AG04450 (cell line): Measurements from ENCODE around the gene ARHGEF17. TPM values are rescaled to one million over a fixed set of nuclear protein-coding genes. Genes with fewer than 3 reads are reported as not detected.
A peak's percentile ranks its signal among the peaks of the same experiment; 100 is the strongest.

Experiments used
- CTCF ChIA-PET: fragments of 300-600, 350-600 bp; formaldehyde crosslinking; extraction: SDS; loops from one replicate; lab custom pipeline; 2022; ENCODE audit warnings: antibody characterized with exemption, inconsistent platforms; lab: Charles Lee
- POLR2A ChIA-PET: fragments of 350-600 bp; formaldehyde crosslinking; extraction: SDS; loops from one replicate; lab custom pipeline; 2021; ENCODE audit warnings: antibody characterized with exemption, inconsistent platforms; lab: Yijun Ruan, JAX
- DNase-seq: peaks from one replicate; pipeline ENCODE4 v3.0.0-alpha.2; 2011; ENCODE audit warnings: low read depth, low spot score
- H3K27ac ChIP-seq: one replicate; pipeline ENCODE4 v1.5.1; 2012; ENCODE audit warnings: low read depth, low read length, control low read depth
- H3K27me3 ChIP-seq: one replicate; pipeline ENCODE4 v1.6.0; 2012; ENCODE audit warnings: low read length; ENCODE audit not compliant: control insufficient read depth, insufficient read depth
- H3K4me3 ChIP-seq: 2 replicates; pipeline ENCODE4 v1.5.1; 2011; ENCODE audit warnings: mild to moderate bottlenecking, low read depth, low read length, control low read depth
- H3K9me3 ChIP-seq: 2 replicates; pipeline ENCODE4 v1.5.1; 2012; ENCODE audit warnings: low read length; ENCODE audit not compliant: control insufficient read depth, insufficient read depth
- CTCF ChIP-seq: IDR thresholded peaks from 2 replicates; pipeline ENCODE4 v1.5.1; 2011; ENCODE audit warnings: low read depth, low read length, control low read depth, inconsistent platforms
- polyA plus RNA-seq: library from polyadenylated mRNA; depleted of rRNA; stranded (reverse); fragments of >200 nt; gene quantifications from 2 replicates; pipeline ENCODE4 v1.2.3, GENCODE V29; 2011

ARHGEF17 gene
- polyA plus RNA-seq, 1 experiment, result 30.6 TPM

GRCh38 chr11:73288192-73288872 is 19.7 kb upstream of the ARHGEF17 start:
- Histone ChIP-seq H3K9me3 (no peaks in the 10 kb centered on the region), H3K27me3 (no peaks in the 10 kb centered on the region), H3K27ac (no peak overlapping the region), H3K4me3 (no peak overlapping the region)
- DNase-seq, result no peak
- TF ChIP-seq CTCF, result no peak
- POLR2A ChIA-PET, result no interaction called here
- CTCF ChIA-PET, result interaction anchor here (0.7 to 3.0 kb wide), 23 partner anchors 8 to 817 kb away, joined by 3 to 35 read pairs (median 6); partner anchors contain the start of genes ARHGEF17 and P2RY6

DNA sequence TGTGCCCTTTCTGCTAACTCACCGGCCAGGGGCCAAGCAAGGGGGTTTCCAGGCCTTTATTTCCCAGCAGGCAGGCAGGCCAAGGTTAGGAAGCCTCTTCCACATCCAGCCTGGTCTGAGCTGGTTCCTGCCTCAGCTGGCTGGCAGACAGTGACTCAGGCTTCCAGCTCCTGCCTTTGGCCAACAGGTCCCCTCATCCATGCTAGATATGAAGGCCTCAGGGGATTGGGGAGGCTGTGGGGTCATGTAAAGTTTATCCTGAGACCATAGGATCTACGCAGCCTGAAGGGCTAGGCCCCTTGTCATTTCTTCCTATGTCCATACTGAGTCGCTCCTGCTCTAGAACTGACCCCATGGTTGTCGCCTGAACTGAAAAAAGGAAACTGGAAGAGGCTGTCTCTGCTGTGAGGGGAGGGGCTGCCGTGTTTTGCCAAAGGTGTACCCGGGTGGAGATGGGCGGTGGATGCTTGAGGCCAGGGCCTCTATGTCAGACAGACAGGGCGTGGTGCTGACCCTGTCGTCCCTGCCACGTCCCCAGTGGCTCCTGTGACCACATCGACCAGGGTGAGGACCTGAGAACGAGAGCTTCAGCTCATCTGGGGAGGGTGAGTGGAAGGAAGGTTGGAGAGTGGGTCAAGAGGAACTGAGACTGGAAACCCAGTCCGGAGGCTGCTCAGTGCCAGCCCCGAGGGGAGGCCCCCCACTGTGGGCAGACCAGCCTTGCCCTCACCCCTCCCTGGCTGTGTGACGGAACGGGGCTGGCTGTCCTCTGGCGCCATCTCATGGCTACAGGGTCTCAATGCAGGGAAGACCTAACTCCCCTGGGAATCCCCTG is 19.0 kb upstream of the ARHGEF17 start:
- ChIA-PET CTCF (interaction anchor here (0.6 to 3.0 kb wide), 33 partner anchors 9 to 564 kb away, joined by 3 to 35 read pairs (median 4); partner anchors contain the start of genes ARHGEF17 and P2RY6), POLR2A (no interaction called here)
- no peak for DNase-seq
- Histone ChIP-seq H3K9me3 (no peaks in the 10 kb centered on the region), H3K4me3 (no peak overlapping the region), H3K27ac (no peak overlapping the region), H3K27me3 (no peaks in the 10 kb centered on the region)
- TF ChIP-seq CTCF, result peak; percentile 99

DNA sequence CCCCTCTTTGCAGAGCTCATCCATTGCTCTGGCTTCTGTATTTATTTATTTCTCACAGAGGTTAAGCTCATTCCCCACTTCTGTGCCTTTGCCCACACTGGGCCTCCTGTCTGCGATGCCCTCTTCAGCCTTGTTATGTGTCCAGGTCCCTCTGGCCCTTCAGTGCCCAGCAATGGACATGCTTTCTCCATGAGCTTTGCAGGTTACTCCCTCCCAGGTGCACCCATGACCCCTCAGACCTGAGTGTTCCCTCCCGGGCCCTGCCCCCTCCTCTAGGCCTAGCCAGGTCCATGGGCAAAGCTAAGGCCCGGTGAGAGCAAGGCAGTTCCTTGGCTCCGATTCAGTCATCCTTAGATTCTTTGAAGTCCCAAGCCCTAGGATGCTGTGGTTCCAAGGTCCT is 17.5 kb upstream of the ARHGEF17 start:
- DNase-seq, result no peak
- CTCF ChIA-PET, result interaction anchor here (0.8 to 3.0 kb wide), 8 partner anchors 12 to 462 kb away, joined by 4 to 13 read pairs (median 8); partner anchors contain the start of gene ARHGEF17
- no peaks in the 10 kb centered on the region for H3K27me3 ChIP-seq

GRCh38 chr11:73291196-73291595 is 16.9 kb upstream of the ARHGEF17 start:
- Histone ChIP-seq H3K9me3 (no peaks in the 10 kb centered on the region), H3K27ac (no peak overlapping the region), H3K4me3 (no peak overlapping the region), H3K27me3 (no peaks in the 10 kb centered on the region)
- DNase-seq, result no peak
- no peak for TF ChIP-seq CTCF
- CTCF ChIA-PET, result interaction anchor here (0.8 to 3.0 kb wide), 5 partner anchors 11 to 103 kb away, joined by 3 to 13 read pairs (median 5); no protein-coding TSS in a partner anchor
- POLR2A ChIA-PET, result no interaction called here

More for the DNA sequence above, 17.5 kb upstream of the ARHGEF17 start:
- Histone ChIP-seq H3K4me3 (no peak overlapping the region), H3K27ac (no peak overlapping the region), H3K9me3 (no peaks in the 10 kb centered on the region)
- TF ChIP-seq CTCF, result no peak
- POLR2A ChIA-PET, result no interaction called here
